AG10803 (cell line): ENCODE results near the gene MFN2.

Experiments
- DNase-seq: peaks from one replicate; pipeline ENCODE4 v3.0.0; 2010; ENCODE audit warnings: low read depth
- H3K4me3 ChIP-seq: 2 replicates; pipeline ENCODE4 v1.5.1; 2011; ENCODE audit warnings: mild to moderate bottlenecking, low read length, control low read depth
- TF ChIP-seq, protein P1 (sequence below): conservative IDR thresholded peaks from 2 replicates; pipeline ENCODE4 v1.5.1; 2011; ENCODE audit warnings: mild to moderate bottlenecking, low read length, control low read depth, inconsistent platforms

The MFN2 gene

DNA sequence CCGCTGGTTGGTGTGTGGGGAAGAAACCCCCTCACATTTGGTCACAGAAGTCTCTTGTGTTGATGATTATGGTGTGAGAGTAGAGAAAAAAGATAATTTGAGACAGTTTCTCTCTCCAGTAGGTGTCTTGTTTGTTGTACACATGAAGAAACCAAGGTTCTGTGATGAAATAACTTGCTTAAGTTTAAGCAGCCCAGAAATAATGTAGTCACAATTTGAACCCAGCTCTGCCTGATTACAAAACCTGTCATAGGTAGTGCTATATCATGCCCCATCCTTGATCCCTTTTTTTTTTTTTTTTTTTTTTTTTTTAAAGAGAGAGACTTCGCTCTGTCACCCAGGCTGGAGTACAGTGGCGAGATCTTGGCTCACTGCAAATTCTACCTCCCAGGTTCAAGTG lies 4.9 kb downstream of the MFN2 start:
- H3K4me3 ChIP-seq: no peak overlapping the region

DNA sequence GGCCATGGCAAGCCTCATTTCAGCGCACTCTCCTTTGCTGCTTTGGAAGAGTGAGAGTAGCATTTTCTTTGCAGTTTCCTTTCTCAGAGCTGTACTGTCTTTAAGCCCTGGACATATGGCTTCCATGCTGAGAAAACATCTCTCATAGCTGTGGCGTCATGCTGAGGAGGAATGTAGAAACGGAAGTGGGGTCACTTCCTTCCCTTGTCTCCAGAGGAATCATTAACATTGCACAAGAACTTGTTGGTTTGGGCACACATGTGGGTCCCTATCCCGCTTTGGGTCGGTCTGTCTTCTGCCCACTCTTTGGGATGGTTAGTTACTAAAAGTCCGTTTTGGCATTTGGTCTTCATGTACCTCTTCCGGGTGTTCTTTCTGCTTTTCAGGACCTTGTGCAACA lies 5.6 kb downstream of the MFN2 start:
- peak; percentile 89 for DNase-seq
- TF ChIP-seq, protein P1, sequence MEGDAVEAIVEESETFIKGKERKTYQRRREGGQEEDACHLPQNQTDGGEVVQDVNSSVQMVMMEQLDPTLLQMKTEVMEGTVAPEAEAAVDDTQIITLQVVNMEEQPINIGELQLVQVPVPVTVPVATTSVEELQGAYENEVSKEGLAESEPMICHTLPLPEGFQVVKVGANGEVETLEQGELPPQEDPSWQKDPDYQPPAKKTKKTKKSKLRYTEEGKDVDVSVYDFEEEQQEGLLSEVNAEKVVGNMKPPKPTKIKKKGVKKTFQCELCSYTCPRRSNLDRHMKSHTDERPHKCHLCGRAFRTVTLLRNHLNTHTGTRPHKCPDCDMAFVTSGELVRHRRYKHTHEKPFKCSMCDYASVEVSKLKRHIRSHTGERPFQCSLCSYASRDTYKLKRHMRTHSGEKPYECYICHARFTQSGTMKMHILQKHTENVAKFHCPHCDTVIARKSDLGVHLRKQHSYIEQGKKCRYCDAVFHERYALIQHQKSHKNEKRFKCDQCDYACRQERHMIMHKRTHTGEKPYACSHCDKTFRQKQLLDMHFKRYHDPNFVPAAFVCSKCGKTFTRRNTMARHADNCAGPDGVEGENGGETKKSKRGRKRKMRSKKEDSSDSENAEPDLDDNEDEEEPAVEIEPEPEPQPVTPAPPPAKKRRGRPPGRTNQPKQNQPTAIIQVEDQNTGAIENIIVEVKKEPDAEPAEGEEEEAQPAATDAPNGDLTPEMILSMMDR: no peak
- no peak overlapping the region for H3K4me3 ChIP-seq

More for the DNA sequence above, 4.9 kb downstream of the MFN2 start:
- no peak for DNase-seq
- TF ChIP-seq, protein P1: no peak

DNA sequence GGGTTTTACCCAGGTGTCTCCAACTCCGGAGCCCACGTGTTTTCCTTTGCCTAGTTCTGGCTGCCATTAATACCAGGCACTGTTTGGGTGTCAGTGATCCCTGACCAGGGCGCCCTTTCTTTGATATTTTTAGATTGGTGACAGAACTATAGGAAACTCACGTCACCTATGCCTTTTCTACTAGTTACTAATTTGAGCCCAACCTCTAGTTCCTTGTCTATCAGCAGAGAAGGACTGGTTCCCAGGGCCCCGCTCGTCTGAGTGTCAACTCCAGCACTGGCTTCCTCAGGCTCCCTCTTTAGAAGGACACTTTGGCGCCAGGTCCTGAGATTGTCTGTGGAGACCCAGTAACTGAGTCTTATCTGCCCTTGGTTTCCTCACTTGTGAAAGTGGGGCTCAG lies 9.4 kb downstream of the MFN2 start:
- no peak overlapping the region for H3K4me3 ChIP-seq
- TF ChIP-seq, protein P1: no peak
- no peak for DNase-seq

DNA sequence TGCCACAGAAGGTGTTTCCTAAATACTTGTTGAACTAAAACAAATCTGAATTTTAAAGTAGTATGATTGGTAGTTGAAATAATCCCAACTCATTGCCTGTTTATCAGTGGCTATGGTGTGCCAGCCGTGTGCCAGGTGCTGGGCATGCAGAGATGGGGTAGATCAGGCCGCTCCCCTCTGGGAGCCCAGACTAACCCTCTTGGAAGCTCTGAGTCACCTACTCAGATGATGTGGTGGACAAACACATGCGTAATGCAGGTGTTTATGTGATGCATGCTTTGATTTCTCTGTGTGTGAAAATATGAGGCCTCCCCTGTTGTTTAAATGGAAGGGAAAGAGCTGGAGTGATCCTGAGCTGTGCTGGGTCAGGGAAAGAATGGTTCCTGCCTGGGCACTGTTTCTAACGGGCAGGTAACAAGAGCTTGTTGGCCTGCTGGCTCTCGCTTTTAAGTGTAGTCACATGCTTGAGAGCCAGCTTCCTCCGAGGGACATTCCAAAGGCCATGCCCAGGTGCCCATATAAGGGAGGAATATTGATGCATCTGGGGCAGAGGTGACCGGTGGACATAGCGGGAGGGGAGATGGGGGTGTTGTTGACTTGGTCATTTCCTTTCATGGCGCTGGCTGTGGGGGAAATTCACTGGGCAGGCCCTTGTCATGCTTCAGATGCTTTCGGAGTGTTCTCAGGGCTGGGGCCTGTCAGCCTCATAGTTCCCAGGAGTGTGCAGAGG lies 10.2 kb downstream of the MFN2 start:
- DNase-seq: no peak
- no peak overlapping the region for H3K4me3 ChIP-seq
- TF ChIP-seq, protein P1: no peak

DNA sequence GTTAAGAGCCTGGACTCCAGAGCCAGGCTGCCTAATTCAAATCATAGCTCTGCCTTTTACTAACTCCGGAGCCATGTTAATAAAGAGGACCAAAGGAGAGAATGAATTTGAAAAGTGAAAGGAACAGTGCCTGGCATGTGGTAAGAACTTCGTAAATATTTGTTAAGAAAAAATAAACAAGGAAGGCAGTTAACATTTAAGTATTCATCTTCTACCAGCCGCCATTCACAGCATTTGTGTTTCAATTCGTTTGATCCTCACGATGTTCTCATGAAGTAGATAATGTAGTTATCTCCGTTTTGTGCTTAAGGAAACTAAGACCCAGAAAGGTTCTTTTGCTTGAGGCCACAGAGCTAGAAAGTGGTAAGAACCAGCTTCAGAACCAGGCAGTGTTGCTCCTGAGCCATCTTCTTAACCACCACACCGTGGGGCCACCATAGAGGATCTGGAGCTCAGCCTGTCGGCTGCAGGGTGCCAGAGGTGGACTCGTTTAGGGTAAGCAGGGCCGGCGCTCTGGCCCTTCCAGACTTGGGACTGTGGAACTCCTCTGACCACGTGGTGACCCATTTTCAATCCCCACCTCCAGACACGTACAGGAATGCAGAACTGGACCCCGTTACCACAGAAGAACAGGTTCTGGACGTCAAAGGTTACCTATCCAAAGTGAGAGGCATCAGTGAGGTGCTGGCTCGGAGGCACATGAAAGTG lies 11.9 kb downstream of the MFN2 start:
- no peak overlapping the region for H3K4me3 ChIP-seq
- DNase-seq: no peak
- TF ChIP-seq, protein P1: no peak

DNA sequence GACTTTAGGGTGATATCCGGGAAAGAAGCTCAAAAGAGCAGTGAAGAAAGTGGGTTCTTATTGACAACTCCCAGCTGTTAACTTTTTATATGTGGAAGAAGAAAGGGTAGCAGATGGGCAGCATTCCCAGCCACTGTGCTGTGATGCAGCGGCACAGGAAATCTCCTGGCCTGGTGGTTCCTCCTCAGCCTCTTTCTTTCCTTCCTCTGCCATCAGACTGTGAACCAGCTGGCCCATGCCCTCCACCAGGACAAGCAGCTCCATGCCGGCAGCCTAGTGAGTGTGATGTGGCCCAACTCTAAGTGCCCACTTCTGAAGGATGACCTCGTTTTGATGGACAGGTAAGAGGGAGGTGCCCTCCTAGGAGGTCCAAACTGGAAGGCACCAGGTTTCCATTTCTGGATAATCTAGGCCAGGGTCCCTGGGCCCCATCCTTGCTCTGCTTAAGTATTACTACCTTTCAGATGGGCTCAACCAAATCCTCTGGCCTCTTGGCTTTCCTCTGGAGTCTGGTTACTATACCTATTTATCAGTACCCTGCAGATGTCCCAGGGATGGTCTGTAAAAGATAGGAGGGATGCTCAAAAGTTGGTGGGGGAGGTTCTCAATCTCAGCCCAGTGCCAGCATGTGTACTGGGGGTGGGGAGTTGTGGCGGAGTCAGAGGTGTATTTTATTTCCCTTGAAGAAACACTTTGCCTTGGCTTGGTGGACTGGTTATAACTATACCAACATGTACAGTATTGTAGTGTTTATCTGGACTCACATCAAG lies 17.0 kb downstream of the MFN2 start:
- no peak for DNase-seq
- TF ChIP-seq, protein P1: no peak

More for the DNA sequence above, 17.0 kb downstream of the MFN2 start:
- H3K4me3 ChIP-seq: no peak overlapping the region
